DMS79 treated with DMSO at 0.1 percent for 48 hours (cell line): ENCODE data around the gene SYNPO2.
"Not testable (repeated sequence)": the region's sequence is repeated elsewhere in the genome, so short reads cannot be mapped to it uniquely, and the experiment has no call there.

ENCODE experiments used
- DNase-seq: peaks from one replicate; lab custom pipeline; 2025; lab: John Stamatoyannopoulos, UW

The SYNPO2 gene

GRCh38 chr4:118888666-118889311, at the start of gene SYNPO2:
TSS of gene SYNPO2 (plus strand) at chr4:118888854. CDS start at chr4:118889037, 183 bp downstream.
- peak; percentile 3 for DNase-seq

DNA sequence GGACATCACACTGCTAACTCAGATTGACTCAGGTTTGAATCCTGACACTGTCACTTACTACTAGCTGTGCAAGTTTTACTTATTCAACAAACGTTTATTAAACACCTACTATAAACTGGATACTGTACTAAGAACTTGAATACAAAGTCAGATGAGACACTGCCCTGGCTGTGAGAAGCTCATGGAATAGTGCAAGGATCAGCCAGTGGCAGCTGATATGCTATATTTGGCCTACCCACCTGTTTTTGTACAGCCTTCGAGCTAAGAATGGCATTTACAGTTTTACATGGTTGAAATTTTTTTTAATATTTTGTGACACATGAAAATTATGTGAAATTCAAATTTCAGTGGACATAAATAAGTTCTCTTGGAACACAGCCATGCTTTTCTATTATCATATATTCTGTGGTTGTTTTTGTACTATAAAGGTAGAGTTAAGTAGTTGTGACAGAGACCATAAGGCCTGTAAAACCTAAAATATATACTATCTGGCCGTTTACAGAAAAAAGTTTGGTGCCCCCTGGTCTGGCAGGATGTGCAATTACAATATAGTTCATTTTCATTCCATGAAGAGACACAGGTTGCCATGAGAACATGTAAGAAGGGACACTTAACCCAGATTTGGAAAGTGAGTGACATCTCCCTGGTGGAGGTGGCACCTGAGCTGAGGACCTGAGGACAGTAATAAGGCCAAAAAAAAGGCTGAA, 49.3 kb upstream of the SYNPO2 start:
- DNase-seq: no peak

GRCh38 chr4:118842055-118842454, 46.6 kb upstream of the SYNPO2 start:
- DNase-seq: no peak

DNA sequence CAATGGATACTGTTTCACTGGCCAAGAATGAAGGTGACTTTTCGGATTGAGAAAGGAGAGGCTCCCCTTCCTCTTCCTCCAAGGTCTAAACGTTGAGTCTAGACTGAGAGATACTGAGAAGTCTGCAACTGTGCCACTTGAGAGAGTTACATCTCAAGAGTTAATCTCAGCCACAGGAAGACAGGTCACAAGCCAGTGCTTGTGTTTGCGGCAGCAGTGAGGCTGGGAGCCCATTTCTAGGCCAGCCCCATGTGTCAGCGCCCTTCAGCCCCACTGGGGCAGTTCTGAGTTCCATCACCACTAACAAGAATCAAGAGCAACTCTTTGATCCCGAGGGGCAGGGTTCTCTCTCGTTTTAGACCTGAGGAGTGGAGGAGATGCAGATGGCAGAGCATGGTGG, 45.4 kb upstream of the SYNPO2 start:
- DNase-seq: no peak

DNA sequence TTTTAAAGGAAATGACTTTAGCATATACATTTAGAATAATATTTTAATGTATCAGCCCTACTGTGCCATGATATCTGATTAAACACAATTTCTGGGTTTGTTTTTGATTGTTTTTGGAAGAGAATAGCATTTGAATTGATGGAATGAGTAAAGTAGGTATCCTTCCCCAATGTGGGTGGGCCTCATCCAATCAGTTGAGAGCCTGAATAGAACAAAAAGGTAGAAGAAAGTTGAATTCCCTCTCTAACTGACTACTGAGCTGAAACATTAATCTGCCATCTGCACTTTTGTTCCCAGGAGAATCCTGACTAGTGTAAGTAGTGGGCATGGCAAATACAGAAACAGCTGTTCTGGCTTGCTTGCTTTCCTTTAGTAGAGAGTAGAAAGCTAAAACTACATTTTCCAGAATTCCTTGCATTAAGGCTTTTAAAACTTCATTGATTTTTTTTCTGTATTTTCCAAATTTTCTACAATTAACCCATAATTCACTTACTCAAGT, 43.1 kb upstream of the SYNPO2 start:
- DNase-seq: no peak

DNA sequence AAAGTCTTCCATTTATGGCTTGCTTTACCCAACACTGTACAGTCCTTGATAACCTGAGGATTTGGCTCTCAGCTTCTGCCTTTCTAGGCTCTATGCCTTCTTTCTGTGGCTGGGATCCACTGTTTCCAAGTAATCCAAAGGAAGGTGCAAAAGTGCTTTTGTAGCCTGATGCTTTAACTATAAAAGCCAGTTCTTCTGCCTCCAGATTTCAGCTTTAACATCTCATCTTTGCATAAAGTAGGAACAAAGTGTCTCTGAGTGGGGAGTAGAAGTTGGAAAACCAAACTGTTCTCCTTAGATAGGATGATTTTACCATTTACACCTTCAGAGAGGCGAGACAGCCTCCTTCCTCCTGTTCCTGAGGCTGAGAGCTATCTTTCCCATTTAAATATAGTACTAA, 41.7 kb upstream of the SYNPO2 start:
- DNase-seq: no peak

DNA sequence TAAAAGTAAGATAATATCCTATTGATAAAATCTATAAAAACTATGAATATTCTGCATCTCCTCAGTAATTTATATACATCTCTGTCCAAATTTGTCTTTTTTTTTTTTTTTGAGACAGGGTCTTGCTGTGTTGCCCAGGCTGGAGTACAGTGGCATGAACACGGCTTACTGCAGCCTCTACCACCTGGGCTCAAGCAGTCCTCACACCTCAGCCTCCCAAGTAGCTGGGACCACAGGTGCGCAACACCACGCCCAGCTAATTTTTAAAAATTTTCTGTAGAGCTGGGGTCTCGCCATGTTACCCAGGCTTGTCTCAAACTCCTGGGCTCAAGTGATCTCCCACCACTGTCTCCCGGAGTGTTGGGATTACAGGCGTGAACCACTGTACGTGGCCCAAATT, 40.4 kb upstream of the SYNPO2 start:
- DNase-seq: no peak

DNA sequence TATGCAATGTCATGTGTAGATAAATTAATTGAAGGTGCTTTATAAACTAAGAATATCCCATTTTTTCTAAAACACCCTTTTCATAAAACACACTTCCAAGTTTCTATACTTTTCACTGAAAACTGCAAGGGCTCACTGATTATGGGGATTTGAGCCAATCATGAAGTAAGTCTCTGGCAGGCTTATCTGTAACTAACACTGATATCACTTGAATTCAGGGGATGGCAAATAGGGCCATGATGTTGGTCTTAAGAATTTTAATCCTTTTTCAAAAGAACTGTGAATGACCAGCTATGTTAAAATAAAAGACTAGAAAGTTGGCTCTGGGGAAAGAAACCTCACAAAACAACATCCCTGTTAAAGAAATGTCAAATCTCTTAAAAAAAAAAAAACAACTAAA, 39.8 kb upstream of the SYNPO2 start:
- DNase-seq: no peak

GRCh38 chr4:118849867-118850487, 38.7 kb upstream of the SYNPO2 start:
- DNase-seq: no peak

GRCh38 chr4:118850488-118851173, 38.0 kb upstream of the SYNPO2 start:
- DNase-seq: peak; percentile 12

DNA sequence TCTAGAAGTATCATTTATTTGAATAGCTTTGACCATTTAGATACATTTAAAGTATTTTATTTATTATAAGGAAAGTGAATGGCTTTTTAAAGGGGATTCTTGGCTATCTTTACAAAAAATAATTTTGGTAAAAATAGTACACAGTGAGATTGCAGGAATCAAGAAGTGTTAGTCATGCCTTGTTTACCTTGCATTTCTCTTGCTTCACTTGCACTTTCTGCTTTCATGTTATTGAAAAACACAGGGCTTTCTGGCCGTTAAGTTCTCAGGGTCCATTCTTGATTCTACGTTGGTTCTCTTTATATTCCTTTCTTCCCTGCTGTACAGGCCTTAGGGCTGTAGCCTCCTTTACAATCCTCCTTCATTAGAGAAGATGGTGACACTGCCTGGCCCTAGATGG, 30.9 kb upstream of the SYNPO2 start:
- no peak for DNase-seq

- no peak for DNase-seq
Measured at GRCh38 chr4:118858779-118859178, 29.9 kb upstream of the SYNPO2 start.

GRCh38 chr4:118865091-118865708, 23.5 kb upstream of the SYNPO2 start:
- no peak for DNase-seq

DNA sequence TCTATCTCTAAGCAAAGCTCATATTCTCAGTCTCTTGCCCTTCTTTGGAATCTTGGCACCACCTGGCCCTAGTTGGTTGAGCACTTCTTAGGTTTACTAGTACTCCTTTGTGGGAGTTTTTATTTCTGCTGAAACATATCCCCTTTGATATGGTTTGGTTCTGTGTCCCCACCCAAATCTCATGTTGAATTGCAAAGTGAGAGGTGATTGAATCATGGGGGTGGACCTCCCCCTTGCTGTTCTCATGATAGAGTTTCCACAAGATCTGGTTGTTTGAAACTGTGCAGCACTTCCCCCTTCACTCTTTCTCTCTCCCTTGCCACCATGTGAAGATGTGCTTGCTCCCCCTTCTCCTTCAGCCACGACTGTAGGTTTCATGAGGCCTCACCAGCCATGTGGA, 22.2 kb upstream of the SYNPO2 start:
- no peak for DNase-seq

- DNase-seq: no peak
Measured at GRCh38 chr4:118867311-118868067, 21.2 kb upstream of the SYNPO2 start.

- DNase-seq: no peak
Measured at GRCh38 chr4:118869808-118870342, 18.8 kb upstream of the SYNPO2 start.

DNA sequence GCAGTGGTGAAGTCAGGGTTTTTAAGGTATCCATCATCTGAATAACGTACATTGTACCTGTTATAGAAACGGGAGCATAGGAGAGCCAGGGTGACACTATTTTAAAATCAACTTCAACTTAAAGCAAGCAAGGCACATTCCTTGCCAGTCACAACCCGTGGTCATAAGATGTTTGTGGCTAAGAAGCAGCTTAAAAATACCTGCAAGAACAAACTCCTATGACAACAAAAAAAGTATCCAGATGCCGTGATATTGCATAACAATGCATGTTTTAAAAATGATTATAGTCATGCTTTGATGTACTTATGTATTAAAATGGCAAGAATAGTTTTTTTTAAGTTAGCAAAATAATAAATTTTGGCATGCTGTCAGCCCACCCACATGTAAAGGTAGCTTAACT, 16.5 kb upstream of the SYNPO2 start:
- DNase-seq: no peak

DNA sequence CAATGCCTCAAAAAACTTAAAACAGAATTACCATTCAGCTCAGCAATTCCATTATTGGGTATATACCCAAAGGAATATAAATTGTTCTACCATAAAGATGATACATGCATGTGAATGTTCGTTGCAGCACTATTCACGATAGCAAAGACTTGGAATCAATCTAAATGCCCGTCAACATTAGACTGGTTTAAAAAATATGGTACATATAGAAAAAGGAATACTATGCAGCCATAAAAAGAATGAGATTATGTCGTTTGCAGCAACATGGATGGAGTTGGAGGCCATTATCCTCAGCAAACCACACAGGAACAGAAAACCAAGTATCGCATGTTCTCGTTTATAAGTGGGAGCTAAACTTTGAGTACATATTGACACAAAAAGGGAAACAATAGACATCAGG, 10.9 kb upstream of the SYNPO2 start:
- DNase-seq: no peak

DNA sequence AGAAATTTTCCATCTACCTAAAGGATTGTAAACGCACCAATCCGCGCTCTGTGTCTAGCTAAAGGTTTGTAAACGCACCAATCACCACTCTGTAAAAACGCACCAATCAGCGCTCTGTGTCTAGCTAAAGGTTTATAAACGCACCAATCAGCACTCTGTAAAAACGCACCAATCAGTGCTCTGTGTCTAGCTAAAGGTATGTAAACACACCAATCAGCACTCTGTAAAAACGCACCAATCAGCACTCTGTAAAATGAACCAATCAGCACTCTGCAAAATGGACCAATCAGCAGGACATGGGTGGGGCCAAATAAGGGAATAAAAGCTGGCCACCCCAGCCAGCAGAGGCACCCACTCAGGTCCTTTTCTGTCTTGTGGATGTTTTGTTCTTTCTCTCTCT, 10.1 kb upstream of the SYNPO2 start:
- not testable (repeated sequence) for DNase-seq

DNA sequence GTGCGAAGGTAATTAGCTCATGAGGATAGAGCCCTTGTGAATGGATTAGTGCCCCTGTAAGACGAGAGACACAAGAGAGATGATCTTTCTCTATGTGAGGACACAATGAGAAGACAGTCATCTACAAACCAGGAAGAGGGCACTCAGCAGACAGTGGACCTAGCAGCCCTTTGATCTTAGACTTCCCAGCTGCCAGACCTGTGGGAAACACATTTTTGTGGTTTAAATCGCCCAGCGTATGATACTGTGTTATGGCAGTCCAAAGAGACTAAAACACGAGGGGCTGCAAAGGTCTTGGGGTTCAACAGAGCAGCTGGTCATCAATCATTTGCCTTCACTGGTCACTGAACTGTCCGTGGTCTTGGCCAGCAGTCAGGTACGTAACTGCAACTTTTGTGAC, 9.2 kb upstream of the SYNPO2 start:
- DNase-seq: no peak

- DNase-seq: no peak
Measured at GRCh38 chr4:118881512-118882146, 7.0 kb upstream of the SYNPO2 start.
